HFFc6 (cell line): ENCODE results near the gene PLA2G2D. TPM values are rescaled to one million over a fixed set of nuclear protein-coding genes. Genes with fewer than 3 reads are reported as not detected.

Experiments used
- DNase-seq: peaks from one replicate; pipeline ENCODE4 v3.0.0-alpha.2; 2018
- H3K27ac Mint-ChIP-seq: 2 replicates; pipeline ENCODE4 v1.8.0; 2020; ENCODE audit warnings: mild to moderate bottlenecking, mixed read lengths
- H3K27me3 Mint-ChIP-seq: 2 replicates; pipeline ENCODE4 v1.8.0; 2021; ENCODE audit warnings: mild to moderate bottlenecking, moderate library complexity, mixed read lengths; ENCODE audit not compliant: insufficient read depth
- H3K36me3 Mint-ChIP-seq: 2 replicates; pipeline ENCODE4 v1.8.0; 2021; ENCODE audit warnings: low read depth, mixed read lengths
- H3K4me1 Mint-ChIP-seq: 2 replicates; pipeline ENCODE4 v1.8.0; 2020; ENCODE audit warnings: low read depth, mixed read lengths
- H3K4me3 Mint-ChIP-seq: 2 replicates; pipeline ENCODE4 v1.8.0; 2020; ENCODE audit warnings: mild to moderate bottlenecking, moderate library complexity, mixed read lengths
- H3K9me3 Mint-ChIP-seq: 2 replicates; pipeline ENCODE4 v1.8.0; 2020; ENCODE audit warnings: mild to moderate bottlenecking, mixed read lengths
- total RNA-seq, 6 experiments: library from RNA; stranded (reverse); fragmentation: NEBNext Ultra II Directional; extraction: Animal tissue kit (Norgen Biotek cat#: 25700); gene quantifications; 2 replicates in 1 of 6; 3 replicates in 5 of 6; pipeline ENCODE4 v1.2.3, GENCODE V29; 2021
- TF ChIP-seq, protein P1 (sequence below): fragments of 200-600 bp; sonication (generic); IDR thresholded peaks from 2 replicates; pipeline ENCODE4 v1.5.0; 2021; ENCODE audit warnings: antibody characterized with exemption, mild to moderate bottlenecking

Gene PLA2G2D
- total RNA-seq, 6 experiments from 2014 or later: not detected

DNA sequence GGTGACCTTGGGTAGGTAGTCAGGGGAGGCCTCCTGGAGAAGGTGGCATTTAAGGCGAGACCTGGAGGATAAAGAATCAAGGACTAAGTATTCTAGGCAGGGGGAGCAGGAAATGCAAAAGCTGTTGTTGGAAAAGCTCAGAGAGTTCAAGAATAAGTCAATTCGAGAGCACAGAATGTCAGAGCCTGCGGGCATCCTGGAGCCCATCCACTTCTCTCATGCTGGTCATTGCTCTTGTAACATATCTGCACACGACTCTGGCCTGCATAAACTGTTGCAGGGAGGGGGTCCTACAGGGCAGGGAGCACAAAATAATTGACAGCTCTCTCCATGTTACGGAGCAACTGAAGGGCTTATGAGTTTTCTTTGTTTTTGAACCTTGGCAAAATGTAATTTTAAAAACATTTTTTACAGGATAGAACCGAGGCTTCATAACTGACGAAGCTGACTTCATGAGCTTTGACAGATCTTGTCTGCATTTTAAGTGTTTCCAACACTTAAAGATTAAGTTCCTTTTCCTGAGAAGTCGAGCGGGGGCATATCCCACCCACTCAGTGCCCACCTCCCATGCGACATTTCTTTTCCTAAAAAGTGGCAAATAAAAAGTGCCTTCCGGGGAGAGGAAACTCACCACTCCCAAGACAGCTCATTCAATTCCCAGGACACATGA is 45.1 kb downstream of the PLA2G2D start:
- peaks cover 11% of the 10 kb centered on the region; the same call in 1 of the 2 replicates for H3K4me1 Mint-ChIP-seq
- no peak for DNase-seq
- peaks cover 46% of the 10 kb centered on the region for H3K27me3 Mint-ChIP-seq
- H3K4me3 Mint-ChIP-seq: no peak overlapping the region
- H3K36me3 Mint-ChIP-seq: no peaks in the 10 kb centered on the region
- TF ChIP-seq, protein P1, sequence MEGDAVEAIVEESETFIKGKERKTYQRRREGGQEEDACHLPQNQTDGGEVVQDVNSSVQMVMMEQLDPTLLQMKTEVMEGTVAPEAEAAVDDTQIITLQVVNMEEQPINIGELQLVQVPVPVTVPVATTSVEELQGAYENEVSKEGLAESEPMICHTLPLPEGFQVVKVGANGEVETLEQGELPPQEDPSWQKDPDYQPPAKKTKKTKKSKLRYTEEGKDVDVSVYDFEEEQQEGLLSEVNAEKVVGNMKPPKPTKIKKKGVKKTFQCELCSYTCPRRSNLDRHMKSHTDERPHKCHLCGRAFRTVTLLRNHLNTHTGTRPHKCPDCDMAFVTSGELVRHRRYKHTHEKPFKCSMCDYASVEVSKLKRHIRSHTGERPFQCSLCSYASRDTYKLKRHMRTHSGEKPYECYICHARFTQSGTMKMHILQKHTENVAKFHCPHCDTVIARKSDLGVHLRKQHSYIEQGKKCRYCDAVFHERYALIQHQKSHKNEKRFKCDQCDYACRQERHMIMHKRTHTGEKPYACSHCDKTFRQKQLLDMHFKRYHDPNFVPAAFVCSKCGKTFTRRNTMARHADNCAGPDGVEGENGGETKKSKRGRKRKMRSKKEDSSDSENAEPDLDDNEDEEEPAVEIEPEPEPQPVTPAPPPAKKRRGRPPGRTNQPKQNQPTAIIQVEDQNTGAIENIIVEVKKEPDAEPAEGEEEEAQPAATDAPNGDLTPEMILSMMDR: no peak
- no peaks in the 10 kb centered on the region; the same call in 1 of the 2 replicates for H3K9me3 Mint-ChIP-seq
- H3K27ac Mint-ChIP-seq: no peak overlapping the region

DNA sequence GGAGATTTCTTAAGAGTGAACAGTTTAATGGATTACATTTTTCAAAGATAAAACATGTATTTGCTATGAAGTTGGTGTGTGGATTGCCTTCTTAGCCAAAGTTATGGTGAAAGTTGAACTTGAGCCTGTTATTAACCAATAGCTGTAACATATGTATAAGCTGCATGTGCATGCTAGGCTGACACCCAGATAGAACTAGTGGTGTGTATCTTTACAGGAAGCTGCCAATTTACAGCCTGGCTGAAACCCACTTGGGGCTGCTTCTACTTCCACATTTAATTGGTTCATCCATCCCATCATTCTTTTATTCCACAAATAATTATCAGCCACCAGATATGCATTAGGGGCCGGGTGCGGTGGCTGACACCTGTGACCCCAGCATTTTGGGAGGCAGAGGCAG is 46.1 kb downstream of the PLA2G2D start:
- Mint-ChIP-seq H3K27ac (no peak overlapping the region), H3K4me3 (no peak overlapping the region), H3K9me3 (no peaks in the 10 kb centered on the region; the same call in 1 of the 2 replicates), H3K36me3 (no peaks in the 10 kb centered on the region), H3K27me3 (peaks cover 43% of the 10 kb centered on the region), H3K4me1 (peaks cover 12% of the 10 kb centered on the region; the same call in 1 of the 2 replicates)
- TF ChIP-seq, protein P1: no peak
- DNase-seq: no peak

DNA sequence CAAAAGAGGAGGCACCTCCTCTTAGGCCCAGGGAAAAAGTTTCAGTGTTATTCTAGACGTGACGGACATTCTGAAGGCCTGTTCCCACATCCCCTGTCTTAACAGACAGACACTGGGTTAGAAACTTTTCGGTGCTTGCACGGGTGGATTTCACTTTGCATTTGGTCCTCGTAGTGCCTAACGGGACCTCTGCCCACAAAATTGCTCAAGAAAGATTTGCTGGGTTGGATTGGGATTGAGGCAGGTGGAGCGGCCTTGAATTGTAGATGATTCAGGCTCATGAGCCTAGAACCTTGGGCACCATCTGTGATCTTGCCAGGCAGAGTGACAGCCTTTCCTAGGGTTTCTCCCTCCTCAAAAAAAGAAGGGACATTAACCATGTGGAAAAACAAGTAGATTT is 46.6 kb downstream of the PLA2G2D start:
- TF ChIP-seq, protein P1: no peak
- H3K4me1 Mint-ChIP-seq: peaks cover 12% of the 10 kb centered on the region; the same call in 1 of the 2 replicates
- H3K27ac Mint-ChIP-seq: no peak overlapping the region
- H3K27me3 Mint-ChIP-seq: peaks cover 38% of the 10 kb centered on the region
- no peaks in the 10 kb centered on the region for H3K36me3 Mint-ChIP-seq
- H3K9me3 Mint-ChIP-seq: no peaks in the 10 kb centered on the region; the same call in 1 of the 2 replicates
- H3K4me3 Mint-ChIP-seq: no peak overlapping the region
- no peak for DNase-seq

DNA sequence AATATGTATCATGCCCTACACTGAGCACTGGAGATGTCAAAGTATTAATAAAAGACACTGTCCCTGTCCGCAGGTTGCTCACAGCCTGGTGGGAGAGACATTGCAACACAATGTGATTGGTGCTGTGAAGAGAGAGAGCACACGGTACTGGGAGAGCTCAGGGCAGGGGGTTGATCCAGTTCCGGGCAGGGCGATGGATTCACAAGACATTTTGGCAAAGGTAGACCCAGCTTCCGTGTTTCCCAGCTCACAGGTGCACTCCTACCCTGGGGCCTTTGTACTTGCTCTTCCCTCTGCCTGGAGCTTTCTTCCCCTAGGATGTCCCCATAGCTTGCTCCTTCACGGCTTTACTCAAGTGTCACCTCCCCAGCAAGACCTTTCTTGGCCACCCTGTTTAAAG is 47.9 kb downstream of the PLA2G2D start:
- TF ChIP-seq, protein P1: no peak
- peaks cover 12% of the 10 kb centered on the region; the same call in 1 of the 2 replicates for H3K4me1 Mint-ChIP-seq
- peaks cover 34% of the 10 kb centered on the region for H3K27me3 Mint-ChIP-seq
- no peak overlapping the region for H3K4me3 Mint-ChIP-seq
- DNase-seq: no peak
- no peaks in the 10 kb centered on the region for H3K36me3 Mint-ChIP-seq
- no peak overlapping the region for H3K27ac Mint-ChIP-seq
- H3K9me3 Mint-ChIP-seq: no peaks in the 10 kb centered on the region

DNA sequence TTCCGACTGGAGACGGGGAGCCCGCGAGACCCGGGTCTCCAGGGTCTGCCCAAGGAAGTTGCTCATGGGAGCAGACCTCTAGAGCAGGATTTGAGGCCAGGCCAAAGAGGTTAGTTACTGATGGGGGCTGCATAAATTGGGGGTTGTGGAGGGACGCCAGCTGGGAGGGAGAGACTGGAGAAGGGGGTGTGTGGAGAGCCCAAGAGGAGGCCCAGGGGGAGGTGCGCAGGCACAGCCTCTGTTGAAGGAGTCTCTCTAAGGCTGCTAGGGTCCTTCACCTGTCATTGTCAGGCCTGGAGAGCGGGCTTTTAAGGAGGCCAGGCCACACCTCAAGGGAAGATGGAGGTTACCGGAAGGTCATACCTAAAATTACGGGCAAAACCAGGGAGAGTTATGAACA is 49.0 kb downstream of the PLA2G2D start:
- H3K4me3 Mint-ChIP-seq: no peak overlapping the region
- H3K36me3 Mint-ChIP-seq: no peaks in the 10 kb centered on the region
- TF ChIP-seq, protein P1: no peak
- no peaks in the 10 kb centered on the region for H3K9me3 Mint-ChIP-seq
- no peak for DNase-seq
- peaks cover 32% of the 10 kb centered on the region for H3K27me3 Mint-ChIP-seq
- H3K4me1 Mint-ChIP-seq: peaks cover 12% of the 10 kb centered on the region; the same call in 1 of the 2 replicates
- H3K27ac Mint-ChIP-seq: no peak overlapping the region
